H1 (cell line): ENCODE measurements around the gene MAP2K5. TPM values are rescaled to one million over a fixed set of nuclear protein-coding genes. Genes with fewer than 3 reads are reported as not detected.

ENCODE experiments used
- EZH2 ChIP-seq: fragments of 200-600 bp; sonication (generic); IDR thresholded peaks from 2 replicates; pipeline ENCODE4 v1.7.1; 2012; ENCODE audit warnings: low read depth, mild to moderate bottlenecking, moderate library complexity, low read length, inconsistent platforms; ENCODE audit not compliant: severe bottlenecking
- polyA plus RNA-seq, 7 experiments: library from polyadenylated mRNA; depleted of rRNA in 3 of 7; stranded (reverse) in 5 of 7; unstranded in 2 of 7; fragments of >200 nt in 5 of 7; fragments of 200-250 nt in 2 of 7; gene quantifications; 1 replicate in 5 of 7; 2 replicates in 1 of 7; 4 replicates in 1 of 7; pipeline versions ENCODE4 v1.2.1 to v1.2.3, GENCODE V29; 2011 to 2013; ENCODE audit warnings: missing spikeins in 2 of 7, mixed read lengths in 2 of 7
- total RNA-seq: library from RNA; stranded (reverse); fragmentation: NEBNext Ultra II Directional; extraction: Animal tissue kit (Norgen Biotek cat#: 25700); gene quantifications from 2 replicates; pipeline ENCODE4 v1.2.1, GENCODE V29; 2021

Gene MAP2K5
- total and polyA plus RNA-seq, 2 of the 8 experiments (the other 6 are each of a cell fraction or from before 2014, with no cell fraction given) = 4.4 to 15.8 TPM

DNA sequence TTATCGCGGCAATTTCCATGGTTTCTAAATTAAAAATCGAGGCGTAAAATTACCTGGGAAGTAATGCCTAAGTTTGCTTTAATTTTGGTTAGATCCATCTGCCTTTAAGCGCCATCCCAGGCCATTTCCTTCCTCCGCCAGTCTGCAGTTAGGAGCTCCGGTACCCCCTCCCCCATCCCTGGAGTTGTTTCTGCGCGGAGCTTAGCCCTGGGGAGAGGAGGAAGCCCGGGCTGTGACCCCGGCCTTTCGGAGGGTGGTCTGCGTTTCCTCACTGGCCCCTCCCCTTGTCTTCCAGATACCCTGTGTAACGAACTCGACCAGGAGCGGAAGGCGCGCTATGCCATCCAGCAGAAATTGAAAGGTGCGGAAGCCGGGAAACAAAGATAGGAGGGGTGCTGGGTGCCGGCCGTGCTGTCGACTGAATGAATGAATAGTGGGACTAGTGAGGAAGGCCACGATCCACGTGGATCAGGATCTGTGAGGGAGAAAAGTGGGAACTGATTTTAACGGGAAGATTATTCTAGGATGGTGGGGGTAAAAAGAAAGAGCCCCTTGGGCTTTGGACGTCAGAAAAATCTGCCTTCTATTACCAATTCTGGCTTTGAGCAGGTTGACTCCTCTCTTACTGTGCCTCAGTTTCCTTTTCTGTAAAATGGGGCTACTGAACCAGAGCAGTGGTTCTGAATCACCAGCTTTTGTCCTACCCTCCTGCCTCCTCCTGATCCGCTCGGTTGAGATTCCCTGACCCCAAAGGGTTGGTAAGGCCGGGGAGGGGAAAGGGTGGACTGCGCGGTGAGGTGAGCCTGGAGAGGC is 290.6 kb downstream of the MAP2K5 start (continued):
- TF ChIP-seq EZH2 = peak; percentile 92
